Upper lobe of left lung (tissue), 6 donors: Measurements from ENCODE around the gene C14orf119. TPM values are rescaled to one million over a fixed set of nuclear protein-coding genes. Genes with fewer than 3 reads are reported as not detected.
A peak's percentile ranks its signal among the peaks of the same experiment; 100 is the strongest.

Experiments
- ATAC-seq, 2 donors: fragments of 200-7000 bp; cut with Tn5 transposase; one replicate each; pipeline ENCODE4 v1.9.1; 2022; ENCODE audit warnings: mild to moderate bottlenecking in 2 of 2, moderate library complexity in 2 of 2; ENCODE audit not compliant: low FRiP score in 2 of 2
- DNase-seq, 2 donors: peaks; one replicate each; pipeline ENCODE4 v3.0.0-alpha.2; 2019 to 2020
- H3K27ac ChIP-seq, 4 donors: fragments of 200-600 bp; sonication (generic); one replicate each; pipeline ENCODE4 v1.5.1; 2016 to 2019
- H3K27me3 ChIP-seq, 4 donors: fragments of 200-600 bp; sonication (generic); one replicate each; pipeline ENCODE4 v1.5.1; 2017 to 2019
- H3K36me3 ChIP-seq, 4 donors: fragments of 200-600 bp; sonication (generic); one replicate each; pipeline ENCODE4 v1.5.1; 2016 to 2019
- H3K4me1 ChIP-seq, 4 donors: fragments of 200-600 bp; sonication (generic); one replicate each; pipeline ENCODE4 v1.5.1; 2018 to 2019
- H3K4me3 ChIP-seq, 4 donors: fragments of 200-600 bp; sonication (generic); one replicate each; pipeline ENCODE4 v1.5.1; 2017 to 2019; ENCODE audit warnings: mild to moderate bottlenecking in 2 of 4, moderate library complexity in 1 of 4
- H3K9me3 ChIP-seq, 4 donors: fragments of 200-600 bp; sonication (generic); one replicate each; pipeline ENCODE4 v1.5.1; 2018 to 2019
- CTCF ChIP-seq, 6 experiments: fragments of 450-650 bp in 4 of 6; fragments of 200-600 bp in 2 of 6; sonication (generic) in 2 of 6; IDR thresholded peaks; one replicate each; pipeline ENCODE4 v1.5.1; 2016 to 2019; ENCODE audit warnings: antibody characterized with exemption in 6 of 6
- EP300 ChIP-seq, 4 donors: sonication (generic); formaldehyde crosslinking; IDR thresholded peaks; one replicate each; pipeline ENCODE4 v1.5.1; 2017; ENCODE audit warnings: antibody characterized with exemption in 4 of 4, control low read depth in 2 of 4
- POLR2A ChIP-seq, 4 donors: fragments of 450-650 bp; IDR thresholded peaks; one replicate each; pipeline ENCODE4 v1.5.1; 2016 to 2017; ENCODE audit warnings: antibody characterized with exemption in 4 of 4, mild to moderate bottlenecking in 2 of 4
- POLR2AphosphoS5 ChIP-seq, 2 donors: sonication (generic); formaldehyde crosslinking; IDR thresholded peaks; one replicate each; pipeline ENCODE4 v1.5.1; 2017; ENCODE audit warnings: antibody characterized with exemption in 2 of 2
- WGBS, 2 donors: methylation state at CpG; one replicate each; pipeline ENCODE4 v1.1.5; 2017 to 2018; 5-methylcytosine and 5-hydroxymethylcytosine counted together
- total RNA-seq, 6 donors: library from RNA; depleted of rRNA in 4 of 6; stranded (reverse); fragments of >200 nt in 4 of 6; gene quantifications; one replicate each; pipeline versions ENCODE4 v1.1.0 to v1.2.1, GENCODE V29; 2016 to 2021
- donor health status: DM: no; HTN: no; CAD: no; lungs with moderate emphysema.
- donor health status: DM: no; HTN: yes; CAD: no; lungs with severe emphysema.

C14orf119 gene
- total RNA-seq, 6 donors from 2014 or later = 4.9 to 52.5 (median 35.7) TPM

GRCh38 chr14:23118506-23119362 is 23.4 kb downstream of the C14orf119 start, which contains the start of gene CEBPE:
CEBPE (minus strand) TSS chr14:23119255; CDS start chr14:23119091, 164 bp downstream.
- TF ChIP-seq POLR2A (IDR thresholded peaks at IDR 0.05) = no peak
- no peaks in the 10 kb centered on the region for H3K27me3 ChIP-seq
- peak within 1 kb of the TSS in 1 of 4 donors; percentile 10 for H3K4me3 ChIP-seq
- no peak for ATAC-seq
- 76 to 77% methylated on average over 10 to 32 of the region's 32 CpGs for WGBS, 2 donors
- H3K36me3 ChIP-seq = no peaks in the 10 kb centered on the region
- DNase-seq = no peak
- no peaks in the 10 kb centered on the region for H3K9me3 ChIP-seq
- peaks cover 8 to 50% (median 29%) of the 10 kb centered on the region in 4 donors for H3K4me1 ChIP-seq
- H3K27ac ChIP-seq = peak within 1 kb of the TSS; percentile 44 to 77 (median 52)

- H3K27ac ChIP-seq = peak overlapping the region in 3 of 4 donors; percentile 44 to 77 (median 50)
Measured at GRCh38 chr14:23119363-23120327, 24.3 kb downstream of the C14orf119 start.

GRCh38 chr14:23120541-23121251 is 25.4 kb downstream of the C14orf119 start:
- ATAC-seq (peak; percentile 93 to 96), DNase-seq (peak; percentile 89 to 96)
- H3K4me3 ChIP-seq = no peak overlapping the region
- H3K9me3 ChIP-seq = no peaks in the 10 kb centered on the region
- TF ChIP-seq CTCF (IDR thresholded peaks at IDR 0.05) (peak; percentile 95 to 100 (median 100)), POLR2A (IDR thresholded peaks at IDR 0.05) (no peak), POLR2AphosphoS5 (IDR thresholded peaks at IDR 0.05) (no peak)
- H3K27ac ChIP-seq = peak overlapping the region in 3 of 4 donors; percentile 44 to 77 (median 50)
- 16 to 53% methylated on average over 3 to 9 of the region's 9 CpGs for WGBS, 2 donors
- no peaks in the 10 kb centered on the region for H3K36me3 ChIP-seq
- H3K4me1 ChIP-seq = peaks cover 5 to 36% (median 13%) of the 10 kb centered on the region in 4 donors
- no peaks in the 10 kb centered on the region for H3K27me3 ChIP-seq

More at GRCh38 chr14:23119363-23120327, 24.3 kb downstream of the C14orf119 start:
- H3K27me3 ChIP-seq = no peaks in the 10 kb centered on the region
- H3K36me3 ChIP-seq = no peaks in the 10 kb centered on the region
- TF ChIP-seq CTCF (IDR thresholded peaks at IDR 0.05) (no peak), EP300 (IDR thresholded peaks at IDR 0.05) (no peak), POLR2A (IDR thresholded peaks at IDR 0.05) (no peak), POLR2AphosphoS5 (IDR thresholded peaks at IDR 0.05) (no peak)
- H3K9me3 ChIP-seq = no peaks in the 10 kb centered on the region
- ATAC-seq (peak in 1 of 2 donors; percentile 23), DNase-seq (no peak)
- H3K4me1 ChIP-seq = peaks cover 5 to 43% (median 22%) of the 10 kb centered on the region in 4 donors
- peak overlapping the region in 1 of 4 donors; percentile 10 for H3K4me3 ChIP-seq
- WGBS, 2 donors = 63 to 67% methylated on average over 12 to 16 of the region's 16 CpGs

GRCh38 chr14:23121361-23121771 is 26.1 kb downstream of the C14orf119 start:
- Histone ChIP-seq H3K9me3 (no peaks in the 10 kb centered on the region), H3K27me3 (no peaks in the 10 kb centered on the region), H3K27ac (no peak overlapping the region), H3K36me3 (peaks cover 0 to 1% (median 0%) of the 10 kb centered on the region in 4 donors), H3K4me3 (no peak overlapping the region), H3K4me1 (peaks cover 5 to 36% (median 13%) of the 10 kb centered on the region in 4 donors)
- 46 to 51% methylated on average over 6 of the region's 6 CpGs for WGBS, 2 donors
- ATAC-seq (peak in 1 of 2 donors; percentile 27), DNase-seq (no peak)
- TF ChIP-seq EP300 (IDR thresholded peaks at IDR 0.05) (no peak), POLR2AphosphoS5 (IDR thresholded peaks at IDR 0.05) (no peak), POLR2A (IDR thresholded peaks at IDR 0.05) (no peak), CTCF (IDR thresholded peaks at IDR 0.05) (no peak)
